Body of pancreas (tissue), 4 donors: ENCODE data around the gene CACNA1C.

Experiments used
- POLR2A ChIP-seq, 3 donors: fragments of 450-650 bp; IDR thresholded peaks; one replicate each; pipeline ENCODE4 v1.6.1; 2016; ENCODE audit warnings: antibody characterized with exemption in 3 of 3, mild to moderate bottlenecking in 2 of 3
- TF ChIP-seq, protein P1 (sequence below), 7 experiments: fragments of 450-650 bp in 4 of 7; fragments of 200-600 bp in 3 of 7; sonication (generic) in 3 of 7; IDR thresholded peaks; one replicate each; pipeline ENCODE4 v1.5.1; 2016 to 2019; ENCODE audit warnings: antibody characterized with exemption in 7 of 7

DNA sequence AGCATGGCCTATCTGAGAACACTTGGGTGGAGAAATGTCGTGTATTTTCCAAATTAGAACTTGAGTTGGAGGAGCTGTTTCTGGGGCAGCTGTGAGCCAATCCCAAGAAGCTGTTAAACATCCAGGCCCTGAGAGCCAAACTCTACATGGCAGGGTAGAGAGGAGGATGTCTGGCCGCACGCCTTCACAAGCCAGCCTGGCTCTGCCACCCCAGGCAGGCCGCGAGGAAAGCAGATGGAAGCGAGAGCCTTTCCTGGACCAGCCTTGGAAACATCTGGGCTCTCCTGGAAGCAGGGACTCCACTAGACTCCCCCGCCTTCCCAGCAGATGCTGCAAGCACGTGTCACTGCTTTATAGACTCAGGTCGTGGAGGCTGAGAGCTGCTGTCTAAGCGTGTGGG, 429.2 kb downstream of the CACNA1C start:
- TF ChIP-seq POLR2A (IDR thresholded peaks at IDR 0.05) = no peak
- TF ChIP-seq, protein P1, sequence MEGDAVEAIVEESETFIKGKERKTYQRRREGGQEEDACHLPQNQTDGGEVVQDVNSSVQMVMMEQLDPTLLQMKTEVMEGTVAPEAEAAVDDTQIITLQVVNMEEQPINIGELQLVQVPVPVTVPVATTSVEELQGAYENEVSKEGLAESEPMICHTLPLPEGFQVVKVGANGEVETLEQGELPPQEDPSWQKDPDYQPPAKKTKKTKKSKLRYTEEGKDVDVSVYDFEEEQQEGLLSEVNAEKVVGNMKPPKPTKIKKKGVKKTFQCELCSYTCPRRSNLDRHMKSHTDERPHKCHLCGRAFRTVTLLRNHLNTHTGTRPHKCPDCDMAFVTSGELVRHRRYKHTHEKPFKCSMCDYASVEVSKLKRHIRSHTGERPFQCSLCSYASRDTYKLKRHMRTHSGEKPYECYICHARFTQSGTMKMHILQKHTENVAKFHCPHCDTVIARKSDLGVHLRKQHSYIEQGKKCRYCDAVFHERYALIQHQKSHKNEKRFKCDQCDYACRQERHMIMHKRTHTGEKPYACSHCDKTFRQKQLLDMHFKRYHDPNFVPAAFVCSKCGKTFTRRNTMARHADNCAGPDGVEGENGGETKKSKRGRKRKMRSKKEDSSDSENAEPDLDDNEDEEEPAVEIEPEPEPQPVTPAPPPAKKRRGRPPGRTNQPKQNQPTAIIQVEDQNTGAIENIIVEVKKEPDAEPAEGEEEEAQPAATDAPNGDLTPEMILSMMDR (IDR thresholded peaks at IDR 0.05) = no peak
